Tibial artery (tissue), 4 donors: ENCODE data around the gene CYP26C1.

Experiments used
- DNase-seq, 2 donors: peaks; one replicate each; pipeline ENCODE4 v3.0.0-alpha.2; 2019
- H3K27ac ChIP-seq, 2 donors: fragments of 200-600 bp; sonication (generic) in 1 of 2; 1 replicate in 1 of 2; 2 replicates in 1 of 2; pipeline ENCODE4 v1.5.1; 2018 to 2019; ENCODE audit warnings: mild to moderate bottlenecking in 1 of 2
- H3K27me3 ChIP-seq, 2 donors: fragments of 200-600 bp; sonication (generic) in 1 of 2; one replicate each; pipeline versions ENCODE4 v1.5.1 to v1.6.0; 2016 to 2019
- H3K36me3 ChIP-seq, 3 donors: fragments of 200-600 bp; sonication (generic) in 2 of 3; one replicate each; pipeline ENCODE4 v1.5.1; 2016 to 2019; ENCODE audit warnings: mild to moderate bottlenecking in 2 of 3
- H3K4me1 ChIP-seq, 4 donors: fragments of 200-600 bp; sonication (generic) in 2 of 4; 1 replicate in 3 of 4; 2 replicates in 1 of 4; pipeline ENCODE4 v1.5.1; 2016 to 2019
- H3K4me3 ChIP-seq, 2 donors: fragments of 200-600 bp; sonication (generic) in 1 of 2; 1 replicate in 1 of 2; 2 replicates in 1 of 2; pipeline ENCODE4 v1.5.1; 2018 to 2019; ENCODE audit warnings: mild to moderate bottlenecking in 2 of 2
- H3K9me3 ChIP-seq, 3 donors: fragments of 200-600 bp; sonication (generic) in 1 of 3; one replicate each; pipeline ENCODE4 v1.5.1; 2016 to 2019
- intact Hi-C: fragments of 100-400 bp; cut with DNase I; formaldehyde crosslinking; loops from one replicate; pipeline ENCODE4 v1.15.0; 2023; ENCODE audit warnings: low total_unique reads
- TF ChIP-seq, protein P1 (sequence below), 2 experiments: fragments of 200-600 bp in 1 of 2; fragments of 450-650 bp in 1 of 2; IDR thresholded peaks; one replicate each; pipeline ENCODE4 v1.5.1; 2017 to 2019; ENCODE audit warnings: antibody characterized with exemption in 2 of 2, mild to moderate bottlenecking in 1 of 2, moderate library complexity in 1 of 2

Gene CYP26C1

DNA sequence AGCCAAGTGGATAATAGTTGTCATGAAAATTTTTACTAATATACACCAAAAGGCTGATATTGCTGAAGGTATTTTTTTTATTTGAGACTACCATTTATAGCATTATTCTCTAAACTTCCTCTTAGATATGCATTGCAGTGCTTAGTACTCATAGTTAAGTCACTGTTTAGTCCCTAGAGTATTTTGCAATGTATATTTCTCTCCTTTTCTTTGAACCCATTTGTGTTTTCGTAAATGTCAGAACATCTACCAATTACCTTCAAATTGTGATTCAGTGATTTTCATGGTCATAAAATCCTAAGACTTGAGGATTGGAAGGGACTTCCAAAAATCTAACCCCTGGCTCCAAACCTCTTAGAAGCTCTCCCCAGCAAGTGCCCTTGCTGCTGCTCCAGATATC is 21.5 kb upstream of the CYP26C1 start:
- Histone ChIP-seq H3K27ac (no peak overlapping the region), H3K9me3 (no peaks in the 10 kb centered on the region), H3K4me1 (peaks cover 0 to 8% (median 0%) of the 10 kb centered on the region in 4 donors), H3K27me3 (no peaks in the 10 kb centered on the region), H3K36me3 (peaks cover 0 to 4% (median 0%) of the 10 kb centered on the region in 3 donors), H3K4me3 (no peak overlapping the region)
- intact Hi-C loops: no loop called here
- DNase-seq: no peak
- TF ChIP-seq, protein P1, sequence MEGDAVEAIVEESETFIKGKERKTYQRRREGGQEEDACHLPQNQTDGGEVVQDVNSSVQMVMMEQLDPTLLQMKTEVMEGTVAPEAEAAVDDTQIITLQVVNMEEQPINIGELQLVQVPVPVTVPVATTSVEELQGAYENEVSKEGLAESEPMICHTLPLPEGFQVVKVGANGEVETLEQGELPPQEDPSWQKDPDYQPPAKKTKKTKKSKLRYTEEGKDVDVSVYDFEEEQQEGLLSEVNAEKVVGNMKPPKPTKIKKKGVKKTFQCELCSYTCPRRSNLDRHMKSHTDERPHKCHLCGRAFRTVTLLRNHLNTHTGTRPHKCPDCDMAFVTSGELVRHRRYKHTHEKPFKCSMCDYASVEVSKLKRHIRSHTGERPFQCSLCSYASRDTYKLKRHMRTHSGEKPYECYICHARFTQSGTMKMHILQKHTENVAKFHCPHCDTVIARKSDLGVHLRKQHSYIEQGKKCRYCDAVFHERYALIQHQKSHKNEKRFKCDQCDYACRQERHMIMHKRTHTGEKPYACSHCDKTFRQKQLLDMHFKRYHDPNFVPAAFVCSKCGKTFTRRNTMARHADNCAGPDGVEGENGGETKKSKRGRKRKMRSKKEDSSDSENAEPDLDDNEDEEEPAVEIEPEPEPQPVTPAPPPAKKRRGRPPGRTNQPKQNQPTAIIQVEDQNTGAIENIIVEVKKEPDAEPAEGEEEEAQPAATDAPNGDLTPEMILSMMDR (IDR thresholded peaks at IDR 0.05): no peak

DNA sequence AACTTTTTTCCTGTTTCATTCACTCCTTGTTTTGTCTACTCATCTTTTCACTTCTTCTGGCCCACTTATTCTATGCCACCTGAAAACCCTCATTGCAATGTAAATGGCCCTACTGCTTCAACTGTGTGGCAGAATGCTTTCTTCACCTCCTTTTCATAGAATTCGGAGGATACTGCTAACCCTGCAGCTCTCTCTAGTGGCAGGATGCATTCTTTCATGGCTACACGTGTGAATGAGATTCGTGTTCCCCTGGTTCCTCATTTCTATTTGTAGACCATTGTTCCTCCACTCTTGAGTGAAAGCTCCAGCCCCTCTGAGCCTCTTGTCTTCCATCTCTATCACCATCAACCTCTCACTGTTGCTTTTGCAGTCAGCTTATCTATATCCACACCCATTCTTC is 20.9 kb upstream of the CYP26C1 start:
- intact Hi-C loops: no loop called here
- H3K36me3 ChIP-seq: peaks cover 0 to 4% (median 0%) of the 10 kb centered on the region in 3 donors
- no peak overlapping the region for H3K27ac ChIP-seq
- no peak for DNase-seq
- H3K4me3 ChIP-seq: no peak overlapping the region
- peaks cover 0 to 2% (median 0%) of the 10 kb centered on the region in 4 donors for H3K4me1 ChIP-seq
- H3K27me3 ChIP-seq: no peaks in the 10 kb centered on the region
- H3K9me3 ChIP-seq: no peaks in the 10 kb centered on the region
- TF ChIP-seq, protein P1 (IDR thresholded peaks at IDR 0.05): peak; percentile 43 to 51

- TF ChIP-seq, protein P1 (IDR thresholded peaks at IDR 0.05): no peak
- no peaks in the 10 kb centered on the region for H3K9me3 ChIP-seq
- no peak overlapping the region for H3K27ac ChIP-seq
- no peak for DNase-seq
- H3K4me3 ChIP-seq: no peak overlapping the region
- no peaks in the 10 kb centered on the region for H3K27me3 ChIP-seq
- no peaks in the 10 kb centered on the region for H3K4me1 ChIP-seq
- intact Hi-C loops: no loop called here
- H3K36me3 ChIP-seq: peaks cover 5 to 11% (median 5%) of the 10 kb centered on the region in 3 donors
Measured at GRCh38 chr10:93054486-93054885, 6.1 kb upstream of the CYP26C1 start.

- Histone ChIP-seq H3K4me1 (peaks cover 0 to 31% (median 24%) of the 10 kb centered on the region in 4 donors), H3K36me3 (peaks cover 5 to 11% (median 5%) of the 10 kb centered on the region in 3 donors), H3K27ac (no peak overlapping the region), H3K9me3 (no peaks in the 10 kb centered on the region), H3K27me3 (peaks cover 0 to 36% of the 10 kb centered on the region in 2 donors), H3K4me3 (no peak overlapping the region)
- DNase-seq: no peak
- intact Hi-C loops: no loop called here
- TF ChIP-seq, protein P1 (IDR thresholded peaks at IDR 0.05): no peak
Measured at GRCh38 chr10:93058139-93058538, 2.5 kb upstream of the CYP26C1 start.

DNA sequence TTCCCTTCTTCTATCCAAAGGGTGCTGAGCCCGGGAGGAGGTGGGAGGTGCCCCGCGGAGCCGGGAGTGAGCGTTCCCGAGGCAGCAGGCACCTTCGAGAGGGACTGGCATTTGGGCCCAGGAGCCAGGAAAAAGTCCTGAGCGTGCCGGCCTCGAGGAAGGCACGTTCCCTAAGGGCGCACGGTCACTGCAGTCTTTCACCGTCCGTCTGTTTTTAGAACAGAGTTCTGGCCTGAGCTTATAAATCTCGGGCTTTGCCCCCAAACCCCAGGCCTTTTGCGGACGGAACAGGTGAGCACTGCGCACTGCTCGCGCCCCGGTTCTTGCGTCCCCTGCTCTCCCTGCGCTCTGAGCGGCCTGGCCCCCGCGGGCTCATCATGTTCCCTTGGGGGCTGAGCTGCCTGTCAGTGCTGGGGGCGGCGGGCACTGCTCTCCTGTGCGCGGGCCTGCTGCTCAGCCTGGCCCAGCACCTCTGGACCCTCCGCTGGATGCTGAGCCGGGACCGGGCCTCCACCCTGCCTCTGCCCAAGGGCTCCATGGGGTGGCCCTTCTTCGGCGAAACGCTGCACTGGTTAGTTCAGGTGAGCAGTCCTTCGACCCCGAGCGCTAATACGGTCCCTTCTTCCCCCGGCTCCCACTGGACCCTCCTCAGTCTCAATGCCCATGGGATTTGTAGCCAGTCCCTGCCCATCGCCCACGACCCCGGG is 442 bp downstream of the CYP26C1 start:
- Histone ChIP-seq H3K4me3 (no peak overlapping the region), H3K27me3 (peaks cover 0 to 65% of the 10 kb centered on the region in 2 donors), H3K36me3 (peaks cover 5 to 11% (median 5%) of the 10 kb centered on the region in 3 donors), H3K4me1 (peaks cover 0 to 41% (median 29%) of the 10 kb centered on the region in 4 donors), H3K9me3 (no peaks in the 10 kb centered on the region), H3K27ac (no peak overlapping the region)
- TF ChIP-seq, protein P1 (IDR thresholded peaks at IDR 0.05): no peak
- peak in 1 of 2 donors; percentile 61 for DNase-seq
- intact Hi-C loops: loop anchor here (10.0 kb wide), 1 partner anchor 96 kb away; no protein-coding TSS in a partner anchor
